HCT116 (cell line): Measurements from ENCODE around the gene CAVIN1. TPM values are rescaled to one million over a fixed set of nuclear protein-coding genes. Genes with fewer than 3 reads are reported as not detected.

Experiments used
- ATAC-seq: fragments of 200-7000 bp; cut with Tn5 transposase; 2 replicates; pipeline ENCODE4 v1.9.1; 2020; ENCODE audit warnings: mild to moderate bottlenecking, moderate library complexity
- BruUV-seq: library from RNA; stranded (reverse); fragments of 400-500 nt; replicated peaks from 2 replicates; lab custom pipeline; 2021; lab: Mats Ljungman, UMichigan
- CTCF ChIA-PET: fragments of 300-600 bp; sonication (Branson Sonifier 250); formaldehyde crosslinking; loops from one replicate; lab custom pipeline; 2021; ENCODE audit warnings: antibody characterized with exemption; lab: Charles Lee
- POLR2A ChIA-PET: fragments of 300-600, 350-600 bp; sonication (Branson Sonifier 250); formaldehyde crosslinking; loops from one replicate; lab custom pipeline; 2021; ENCODE audit warnings: antibody characterized with exemption; lab: Charles Lee
- RAD21 ChIA-PET, 2 experiments: fragments of 300-600 bp; sonication (Branson Sonifier 250); formaldehyde crosslinking; loops; one replicate each; lab custom pipeline; 2023; ENCODE audit warnings: low total read pairs in 2 of 2; ENCODE audit not compliant: uncharacterized antibody in 2 of 2, unreplicated experiment in 2 of 2, low non-redundant PET in 1 of 2; lab: Charles Lee
- DNase-seq: peaks from one replicate; pipeline ENCODE4 v3.0.0-alpha.2; 2010; ENCODE audit warnings: low read depth, low spot score
- H2AFZ ChIP-seq: fragments of 200-600 bp; shearing (Covaris generic), sonication (generic); 2 replicates; pipeline ENCODE4 v1.6.1; 2017; ENCODE audit warnings: low read depth, mixed run types, mixed read lengths, antibody characterized with exemption, low read length; ENCODE audit not compliant: poor library complexity, severe bottlenecking
- H3K27ac ChIP-seq: 2 replicates; pipeline ENCODE4 v1.5.1; 2012; ENCODE audit warnings: low read depth, low read length
- H3K27me3 ChIP-seq: fragments of 200-600 bp; sonication (generic); 2 replicates; pipeline ENCODE4 v1.6.1; 2016; ENCODE audit warnings: mixed run types, low read length, mixed read lengths; ENCODE audit not compliant: insufficient read depth
- H3K36me3 ChIP-seq, 2 experiments: fragments of 200-500 bp in 1 of 2; fragments of 200-600 bp in 1 of 2; sonication (Bioruptor generic) in 1 of 2; sonication (generic) in 1 of 2; 2 replicates each; pipeline versions ENCODE4 v1.5.1 to v1.6.1; 2014 to 2016; ENCODE audit warnings: low read length in 2 of 2, inconsistent platforms in 1 of 2, mixed read lengths in 1 of 2, mixed run types in 1 of 2; ENCODE audit not compliant: insufficient read depth in 2 of 2, control insufficient read depth in 1 of 2
- H3K4me1 ChIP-seq, 2 experiments: fragments of 200-600 bp in 1 of 2; sonication (generic) in 1 of 2; 2 replicates each; pipeline versions ENCODE4 v1.5.1 to v1.6.1; 2012 to 2017; ENCODE audit warnings: low read length in 2 of 2, inconsistent platforms in 1 of 2, mild to moderate bottlenecking in 1 of 2, mixed read lengths in 1 of 2, mixed run types in 1 of 2, moderate library complexity in 1 of 2; ENCODE audit not compliant: insufficient read depth in 2 of 2, control insufficient read depth in 1 of 2
- H3K4me2 ChIP-seq: fragments of 200-600 bp; sonication (generic); 2 replicates; pipeline ENCODE4 v1.6.1; 2017; ENCODE audit warnings: mixed run types, low read length, mixed read lengths
- H3K4me3 ChIP-seq, 2 experiments: fragments of 200-600 bp in 1 of 2; sonication (generic) in 1 of 2; replicated peaks in 1 of 2; 2 replicates each; pipeline ENCODE4 v1.5.1; 2011 to 2016; ENCODE audit warnings: low read length in 2 of 2, control low read depth in 1 of 2, low read depth in 1 of 2, mild to moderate bottlenecking in 1 of 2, mixed read lengths in 1 of 2, mixed run types in 1 of 2
- H3K79me2 ChIP-seq: fragments of 200-600 bp; sonication (generic); 2 replicates; pipeline ENCODE4 v1.6.1; 2017; ENCODE audit warnings: mild to moderate bottlenecking, mixed run types, low read length, moderate library complexity, mixed read lengths; ENCODE audit not compliant: insufficient read depth
- H3K9ac ChIP-seq: fragments of 200-600 bp; sonication (generic); 2 replicates; pipeline ENCODE4 v1.6.1; 2016; ENCODE audit warnings: low read length, mixed read lengths
- H3K9me2 ChIP-seq: fragments of 200-600 bp; sonication (generic), shearing (Covaris generic); 2 replicates; pipeline ENCODE4 v1.6.1; 2017; ENCODE audit warnings: mixed run types, mild to moderate bottlenecking, moderate library complexity; ENCODE audit not compliant: insufficient read depth
- H3K9me3 ChIP-seq, 2 experiments: fragments of 200-500 bp in 1 of 2; fragments of 200-600 bp in 1 of 2; sonication (Bioruptor generic) in 1 of 2; sonication (generic) in 1 of 2; 2 replicates each; pipeline ENCODE4 v1.6.1; 2014 to 2017; ENCODE audit warnings: low read length in 2 of 2, mixed read lengths in 2 of 2, inconsistent platforms in 1 of 2, low read depth in 1 of 2, mild to moderate bottlenecking in 1 of 2, mixed run types in 1 of 2, moderate library complexity in 1 of 2; ENCODE audit not compliant: control insufficient read depth in 1 of 2, insufficient read depth in 1 of 2
- H4K20me1 ChIP-seq: fragments of 200-600 bp; sonication (generic), shearing (Covaris generic); 2 replicates; pipeline ENCODE4 v1.6.1; 2017; ENCODE audit warnings: mixed run types, mild to moderate bottlenecking, moderate library complexity; ENCODE audit not compliant: insufficient read depth
- CBX3 ChIP-seq: IDR thresholded peaks from 2 replicates; pipeline ENCODE4 v1.6.1; 2012; ENCODE audit warnings: low read depth
- CEBPB ChIP-seq: IDR thresholded peaks from 2 replicates; pipeline ENCODE4 v1.6.1; 2012; ENCODE audit warnings: low read depth
- CTCF ChIP-seq, 3 experiments: fragments of 200-600 bp in 1 of 3; sonication (generic) in 1 of 3; IDR thresholded peaks in 2 of 3; conservative IDR thresholded peaks in 1 of 3; 2 replicates each; pipeline ENCODE4 v1.5.1; 2012 to 2017; ENCODE audit warnings: low read depth in 2 of 3, low read length in 2 of 3, antibody characterized with exemption in 1 of 3, borderline replicate concordance in 1 of 3, control low read depth in 1 of 3, mild to moderate bottlenecking in 1 of 3, mixed read lengths in 1 of 3, mixed run types in 1 of 3, moderate library complexity in 1 of 3; ENCODE audit not compliant: insufficient read depth in 1 of 3
- EGR1 ChIP-seq: IDR thresholded peaks from 2 replicates; pipeline ENCODE4 v1.6.1; 2012; ENCODE audit warnings: low read depth
- EZH2 ChIP-seq: fragments of 200-600 bp; sonication (generic); IDR thresholded peaks from 2 replicates; pipeline ENCODE4 v1.6.1; 2017; ENCODE audit warnings: antibody characterized with exemption, mixed run types
- FOSL1 ChIP-seq: IDR thresholded peaks from 2 replicates; pipeline ENCODE4 v1.6.1; 2012; ENCODE audit warnings: low read depth
- JUND ChIP-seq: IDR thresholded peaks from 2 replicates; pipeline ENCODE4 v1.6.1; 2012
- POLR2A ChIP-seq: IDR thresholded peaks from 2 replicates; pipeline ENCODE4 v1.7.0; 2011; ENCODE audit warnings: borderline replicate concordance; ENCODE audit not compliant: insufficient read depth, insufficient read length; ENCODE audit errors: extremely low read depth
- POLR2AphosphoS5 ChIP-seq: IDR thresholded peaks from 2 replicates; pipeline ENCODE4 v1.6.1; 2011; ENCODE audit warnings: mild to moderate bottlenecking, low read depth, low read length, moderate library complexity
- RAD21 ChIP-seq: IDR thresholded peaks from 2 replicates; pipeline ENCODE4 v1.6.1; 2012; ENCODE audit warnings: low read depth, mild to moderate bottlenecking
- SP1 ChIP-seq: IDR thresholded peaks from 2 replicates; pipeline ENCODE4 v1.6.1; 2012; ENCODE audit warnings: low read depth
- SRF ChIP-seq: IDR thresholded peaks from 2 replicates; pipeline ENCODE4 v1.6.1; 2012; ENCODE audit warnings: low read depth
- TCF7L2 ChIP-seq: IDR thresholded peaks from 2 replicates; pipeline ENCODE4 v1.7.0; 2011; ENCODE audit warnings: borderline replicate concordance, inconsistent platforms; ENCODE audit not compliant: insufficient read depth, insufficient read length; ENCODE audit errors: extremely low read depth
- ZBTB33 ChIP-seq: IDR thresholded peaks from 2 replicates; pipeline ENCODE4 v1.6.1; 2011; ENCODE audit warnings: mild to moderate bottlenecking, low read length, moderate library complexity; ENCODE audit not compliant: insufficient replicate concordance; ENCODE audit errors: extremely low read depth
- ZNF274 ChIP-seq: fragments of 200-500 bp; sonication (Bioruptor generic); IDR thresholded peaks from 2 replicates; pipeline ENCODE4 v1.6.1; 2014; ENCODE audit warnings: mild to moderate bottlenecking, low read depth, low read length, inconsistent platforms
- intact Hi-C: fragments of 100-400 bp; cut with micrococcal nuclease; formaldehyde crosslinking; loops from 2 replicates; pipeline ENCODE4 v1.10.0; 2022
- total RNA-seq: library from RNA; stranded (reverse); gene quantifications from one replicate; pipeline ENCODE4 v1.2.1, GENCODE V29; 2021; ENCODE audit not compliant: unreplicated experiment

CAVIN1 gene
- total RNA-seq, 1 experiment from 2014 or later = 79.7 TPM

- ChIA-PET POLR2A (interaction anchor here (1.8 kb wide), 1 partner anchor 8 kb away, joined by 3 read pairs; the partner anchor contains the start of gene STAT3), CTCF (no interaction called here), RAD21 (no interaction called here)
- no peaks in the 10 kb centered on the region for H3K36me3 ChIP-seq
- H3K79me2 ChIP-seq = peaks cover 47% of the 10 kb centered on the region
- H3K27me3 ChIP-seq = no peaks in the 10 kb centered on the region
- H3K4me2 ChIP-seq = no peak overlapping the region
- intact Hi-C loops = no loop called here
- H3K9me3 ChIP-seq = no peaks in the 10 kb centered on the region
- no peak overlapping the region for H3K4me3 ChIP-seq
- H3K9ac ChIP-seq = no peak overlapping the region
- TF ChIP-seq FOSL1 = no peak
- TF ChIP-seq JUND = no peak
- no peak for TF ChIP-seq TCF7L2
- TF ChIP-seq ZBTB33 = no peak
- no peak for TF ChIP-seq EZH2
- no peak for TF ChIP-seq CBX3
- no peak for TF ChIP-seq ZNF274
- no peak for TF ChIP-seq CTCF (IDR thresholded peaks at IDR 0.05 in 2 of 3, conservative IDR thresholded peaks at IDR 0.05 in 1 of 3; ENCODE audit: borderline replicate concordance in 1 of 3, insufficient read depth in 1 of 3, low read depth in 2 of 3, low read length in 2 of 3)
- no peak for TF ChIP-seq POLR2A
- no peak for TF ChIP-seq EGR1
- TF ChIP-seq RAD21 = no peak
- no peak for TF ChIP-seq SRF
- no peak for TF ChIP-seq SP1
- TF ChIP-seq POLR2AphosphoS5 = no peak
- TF ChIP-seq CEBPB = no peak
- H3K27ac ChIP-seq = no peak overlapping the region
- no peak overlapping the region for H2AFZ ChIP-seq
- BruUV-seq = no TSS peak
- H4K20me1 ChIP-seq = no peaks in the 10 kb centered on the region
- H3K4me1 ChIP-seq = peaks cover 4 to 10% of the 10 kb centered on the region in 2 experiments
- ATAC-seq (no peak), DNase-seq (no peak)
- H3K9me2 ChIP-seq = no peaks in the 10 kb centered on the region
These were observed 42.1 kb downstream of the CAVIN1 start for GRCh38 chr17:42380935-42381334.
